H1 (cell line): ENCODE data around the gene NFIX. TPM values are rescaled to one million over a fixed set of nuclear protein-coding genes. Genes with fewer than 3 reads are reported as not detected.

Experiments used
- CTCF ChIA-PET: fragments of 300-600 bp; sonication (Branson Sonifier 250); formaldehyde crosslinking; loops from one replicate; lab custom pipeline; 2021; ENCODE audit not compliant: partially characterized antibody; lab: Charles Lee
- POLR2A ChIA-PET: fragments of 300-600 bp; sonication (Branson Sonifier 250); formaldehyde crosslinking; loops from one replicate; lab custom pipeline; 2021; ENCODE audit warnings: inconsistent platforms; ENCODE audit not compliant: partially characterized antibody; lab: Charles Lee
- DNase-seq, 2 experiments: peaks; one replicate each; pipeline versions ENCODE4 v3.0.0 to v3.0.0-alpha.2; 2010 to 2022; ENCODE audit warnings: low spot score in 2 of 2, low read depth in 1 of 2, mixed read lengths in 1 of 2
- FAIRE-seq: peaks from 2 replicates; lab custom pipeline; 2011; peaks lifted over from hg19 to GRCh38; lab: Jason Lieb, UNC
- H2AFZ ChIP-seq: 2 replicates; pipeline ENCODE4 v1.8.1; 2012; ENCODE audit warnings: low read length, inconsistent platforms
- H2AK5ac ChIP-seq: 2 replicates; pipeline ENCODE4 v1.6.1; 2013; ENCODE audit warnings: low read depth, low read length
- H2BK120ac ChIP-seq: replicated peaks from 2 replicates; pipeline ENCODE3; 2013; ENCODE audit warnings: low read depth, low read length, inconsistent platforms
- H2BK12ac ChIP-seq: 2 replicates; pipeline ENCODE4 v1.6.1; 2013; ENCODE audit warnings: low read depth, low read length
- H2BK15ac ChIP-seq: 2 replicates; pipeline ENCODE4 v1.6.1; 2013; ENCODE audit warnings: low read length
- H2BK20ac ChIP-seq: 2 replicates; pipeline ENCODE4 v1.6.1; 2013; ENCODE audit warnings: low read length
- H2BK5ac ChIP-seq: 2 replicates; pipeline ENCODE4 v1.6.1; 2013; ENCODE audit warnings: low read depth, low read length
- H3K14ac ChIP-seq: 2 replicates; pipeline ENCODE4 v1.6.1; 2013; ENCODE audit warnings: inconsistent platforms; ENCODE audit not compliant: insufficient read length
- H3K18ac ChIP-seq: 2 replicates; pipeline ENCODE4 v1.6.1; 2013; ENCODE audit warnings: low read length; ENCODE audit errors: extremely low read depth
- H3K23ac ChIP-seq: 2 replicates; pipeline ENCODE4 v1.6.1; 2013; ENCODE audit warnings: inconsistent platforms; ENCODE audit not compliant: insufficient read length
- H3K23me2 ChIP-seq: 2 replicates; pipeline ENCODE4 v1.6.1; 2013; ENCODE audit warnings: low read depth, low read length
- H3K27ac ChIP-seq: 2 replicates; pipeline ENCODE4 v1.6.1; 2011; ENCODE audit warnings: low read depth, low read length, inconsistent platforms
- H3K27me3 ChIP-seq, 4 experiments: replicated peaks in 1 of 4; 1 replicate in 1 of 4; 2 replicates in 3 of 4; pipeline versions ENCODE4 v1.6.1 to v1.8.1; 2011 to 2013; ENCODE audit warnings: low read length in 3 of 4, mild to moderate bottlenecking in 3 of 4, inconsistent platforms in 2 of 4, mixed read lengths in 2 of 4, moderate library complexity in 1 of 4; ENCODE audit not compliant: control insufficient read depth in 3 of 4, insufficient read depth in 3 of 4; ENCODE audit errors: extremely low read depth in 1 of 4
- H3K36me3 ChIP-seq, 4 experiments: 2 replicates each; pipeline versions ENCODE4 v1.6.1 to v1.8.1; 2011 to 2013; ENCODE audit warnings: mild to moderate bottlenecking in 4 of 4, low read length in 3 of 4, moderate library complexity in 2 of 4, control low read depth in 1 of 4, inconsistent platforms in 1 of 4; ENCODE audit not compliant: insufficient read depth in 4 of 4, control insufficient read depth in 2 of 4
- H3K4ac ChIP-seq: replicated peaks from 2 replicates; pipeline ENCODE3; 2013; ENCODE audit warnings: low read length, low read depth, mixed read lengths, inconsistent platforms; ENCODE audit not compliant: insufficient read length
- H3K4me1 ChIP-seq, 4 experiments: replicated peaks in 1 of 4; 1 replicate in 1 of 4; 2 replicates in 3 of 4; pipeline versions ENCODE4 v1.6.1 to v1.8.1; 2011 to 2013; ENCODE audit warnings: low read length in 3 of 4, inconsistent platforms in 2 of 4, mixed read lengths in 1 of 4; ENCODE audit not compliant: insufficient read depth in 4 of 4, control insufficient read depth in 3 of 4
- H3K4me2 ChIP-seq, 2 experiments: 2 replicates each; pipeline versions ENCODE4 v1.6.1 to v1.8.1; 2011 to 2013; ENCODE audit warnings: low read depth in 2 of 2, low read length in 2 of 2, control low read depth in 1 of 2, inconsistent platforms in 1 of 2, mild to moderate bottlenecking in 1 of 2; ENCODE audit not compliant: insufficient read depth in 1 of 2
- H3K4me3 ChIP-seq, 4 experiments: fragments of 200-600, 300-600 bp in 1 of 4; sonication (generic), shearing (Covaris generic), sonication (Bioruptor Twin) in 1 of 4; 2 replicates each; pipeline versions ENCODE4 v1.5.1 to v1.8.1; 2011 to 2016; ENCODE audit warnings: low read length in 4 of 4, low read depth in 3 of 4, control low read depth in 2 of 4, inconsistent platforms in 2 of 4, mild to moderate bottlenecking in 2 of 4, mixed read lengths in 1 of 4, moderate library complexity in 1 of 4; ENCODE audit not compliant: insufficient read depth in 2 of 4; ENCODE audit errors: extremely low read depth in 1 of 4
- H3K56ac ChIP-seq: replicated peaks from 2 replicates; pipeline ENCODE3; 2013; ENCODE audit warnings: low read depth, mild to moderate bottlenecking, mixed read lengths, low read length, inconsistent platforms; ENCODE audit not compliant: insufficient read length
- H3K79me1 ChIP-seq: 2 replicates; pipeline ENCODE4 v1.6.1; 2013; ENCODE audit warnings: low read depth, low read length, control low read depth
- H3K79me2 ChIP-seq, 2 experiments: 2 replicates each; pipeline versions ENCODE4 v1.6.1 to v1.8.1; 2012 to 2013; ENCODE audit warnings: low read length in 2 of 2, mild to moderate bottlenecking in 2 of 2, inconsistent platforms in 1 of 2; ENCODE audit not compliant: insufficient read depth in 2 of 2, control insufficient read depth in 1 of 2
- H3K9ac ChIP-seq, 4 experiments: replicated peaks in 1 of 4; 1 replicate in 1 of 4; 2 replicates in 3 of 4; pipeline versions ENCODE4 v1.6.1 to v1.8.1; 2011 to 2013; ENCODE audit warnings: low read depth in 3 of 4, low read length in 3 of 4, control low read depth in 2 of 4, mild to moderate bottlenecking in 2 of 4, moderate library complexity in 2 of 4, inconsistent platforms in 1 of 4; ENCODE audit errors: extremely low read depth in 1 of 4
- H3K9me3 ChIP-seq, 2 experiments: 2 replicates each; pipeline versions ENCODE4 v1.6.1 to v1.8.1; 2012 to 2013; ENCODE audit warnings: mild to moderate bottlenecking in 2 of 2, moderate library complexity in 2 of 2, control low read depth in 1 of 2, inconsistent platforms in 1 of 2, low read depth in 1 of 2, low read length in 1 of 2, mixed read lengths in 1 of 2; ENCODE audit not compliant: insufficient read depth in 2 of 2
- H4K20me1 ChIP-seq, 2 experiments: replicated peaks in 1 of 2; 2 replicates each; pipeline versions ENCODE3 to v1.8.1; 2011 to 2013; ENCODE audit warnings: inconsistent platforms in 2 of 2, low read length in 2 of 2, mild to moderate bottlenecking in 1 of 2; ENCODE audit not compliant: insufficient read depth in 2 of 2, control insufficient read depth in 1 of 2
- H4K5ac ChIP-seq: 2 replicates; pipeline ENCODE4 v1.6.1; 2013; ENCODE audit warnings: low read length, low read depth, mixed read lengths, inconsistent platforms; ENCODE audit not compliant: insufficient read length
- H4K8ac ChIP-seq: 2 replicates; pipeline ENCODE4 v1.8.0; 2013; ENCODE audit warnings: mild to moderate bottlenecking, moderate library complexity, low read length, inconsistent platforms; ENCODE audit not compliant: insufficient read depth; ENCODE audit errors: extremely low read depth
- H4K91ac ChIP-seq: replicated peaks from 2 replicates; pipeline ENCODE3; 2013; ENCODE audit warnings: low read length, mixed read lengths, inconsistent platforms; ENCODE audit not compliant: insufficient read length
- ATF2 ChIP-seq: IDR thresholded peaks from 2 replicates; pipeline ENCODE4 v1.6.1; 2012; ENCODE audit warnings: low read length, inconsistent platforms
- CEBPB ChIP-seq: IDR thresholded peaks from 2 replicates; pipeline ENCODE4 v1.6.1; 2012; ENCODE audit warnings: low read depth, low read length
- CHD1 ChIP-seq: IDR thresholded peaks from 2 replicates; pipeline ENCODE4 v1.6.1; 2012; ENCODE audit warnings: low read depth, low read length, improper control_type of control experiment
- GTF2F1 ChIP-seq: IDR thresholded peaks from 2 replicates; pipeline ENCODE4 v1.6.1; 2012; ENCODE audit warnings: low read depth, low read length, improper control_type of control experiment, borderline replicate concordance
- MAX ChIP-seq: IDR thresholded peaks from 2 replicates; pipeline ENCODE4 v1.6.1; 2012; ENCODE audit warnings: inconsistent platforms
- SIX5 ChIP-seq: IDR thresholded peaks from 2 replicates; pipeline ENCODE4 v1.6.1; 2011; ENCODE audit warnings: mild to moderate bottlenecking, low read depth, low read length
- TAF7 ChIP-seq: optimal IDR thresholded peaks from 2 replicates; pipeline ENCODE3; 2011; ENCODE audit warnings: low read depth, mild to moderate bottlenecking, inconsistent platforms, low read length, moderate library complexity, borderline replicate concordance
- WGBS, 2 experiments: shearing (Covaris generic) in 1 of 2; methylation state at CpG; one replicate each; pipeline versions ENCODE4 v1.1.6 to v1.1.7; 2013 to 2015; ENCODE audit warnings: low lambda C conversion rate in 2 of 2, mixed read lengths in 2 of 2, inconsistent platforms in 1 of 2, low coverage in 1 of 2, missing lambda C conversion rate in 1 of 2; ENCODE audit not compliant: insufficient replicate concordance in 2 of 2, insufficient coverage in 1 of 2, insufficient read length in 1 of 2; ENCODE audit errors: extremely low coverage in 1 of 2, missing lambda C conversion rate in 1 of 2; 5-methylcytosine and 5-hydroxymethylcytosine counted together
- polyA plus RNA-seq, 7 experiments: library from polyadenylated mRNA; depleted of rRNA in 3 of 7; stranded (reverse) in 5 of 7; unstranded in 2 of 7; fragments of >200 nt in 5 of 7; fragments of 200-250 nt in 2 of 7; gene quantifications; 1 replicate in 5 of 7; 2 replicates in 1 of 7; 4 replicates in 1 of 7; pipeline versions ENCODE4 v1.2.1 to v1.2.3, GENCODE V29; 2011 to 2013; ENCODE audit warnings: missing spikeins in 2 of 7, mixed read lengths in 2 of 7
- total RNA-seq: library from RNA; stranded (reverse); fragmentation: NEBNext Ultra II Directional; extraction: Animal tissue kit (Norgen Biotek cat#: 25700); gene quantifications from 2 replicates; pipeline ENCODE4 v1.2.1, GENCODE V29; 2021

The NFIX gene
- total and polyA plus RNA-seq, 2 of the 8 experiments (the other 6 are each of a cell fraction or from before 2014, with no cell fraction given), result 0.03 to 0.20 TPM

- H2AFZ ChIP-seq, result no peak within 1 kb of the TSS
- ChIA-PET CTCF (interaction anchor here (1.1 to 7.6 kb wide), 4 partner anchors 11 to 125 kb away, joined by 3 to 154 read pairs (median 12); no protein-coding TSS in a partner anchor), POLR2A (interaction anchor here (0.7 kb wide), 1 partner anchor 70 kb away, joined by 3 read pairs; no protein-coding TSS in a partner anchor)
- no peak within 1 kb of the TSS; the same call in 1 of the 2 replicates for H3K18ac ChIP-seq
- H3K79me1 ChIP-seq, result no peaks in the 10 kb centered on the region
- 0 out of 2 replicates have a peak within 1 kb of the TSS, but pooled peaks have one; percentile 39 for H2AK5ac ChIP-seq
- no peaks in the 10 kb centered on the region for H3K36me3 ChIP-seq
- peak within 1 kb of the TSS; percentile 52 for H2BK5ac ChIP-seq
- H2BK15ac ChIP-seq, result no peak within 1 kb of the TSS
- no peak within 1 kb of the TSS for H3K23ac ChIP-seq
- H2BK12ac ChIP-seq, result peak within 1 kb of the TSS; percentile 33; the same call in 1 of the 2 replicates
- H4K8ac ChIP-seq, result no peak within 1 kb of the TSS
- no peaks in the 10 kb centered on the region for H3K23me2 ChIP-seq
- H3K4me2 ChIP-seq, result no peak within 1 kb of the TSS
- no peak within 1 kb of the TSS for H4K5ac ChIP-seq
- H3K9ac ChIP-seq, result no peak within 1 kb of the TSS
- H3K4ac ChIP-seq, result no peak within 1 kb of the TSS
- H3K4me3 ChIP-seq, result no peak within 1 kb of the TSS
- no peak within 1 kb of the TSS for H4K91ac ChIP-seq
- no peak within 1 kb of the TSS for H3K56ac ChIP-seq
- H2BK120ac ChIP-seq, result no peak within 1 kb of the TSS
- H4K20me1 ChIP-seq, result no peaks in the 10 kb centered on the region
- H3K27me3 ChIP-seq, result no peaks in the 10 kb centered on the region
- DNase-seq, result no peak
- no peak for FAIRE-seq
- H2BK20ac ChIP-seq, result 0 out of 2 replicates have a peak within 1 kb of the TSS, but pooled peaks have one; percentile 48
- H3K9me3 ChIP-seq, result no peaks in the 10 kb centered on the region
- no peak within 1 kb of the TSS for H3K14ac ChIP-seq
- H3K79me2 ChIP-seq, result no peaks in the 10 kb centered on the region
- no peak within 1 kb of the TSS for H3K27ac ChIP-seq
- peaks cover 0 to 6% (median 2%) of the 10 kb centered on the region in 4 experiments; a peak in 2 of 7 replicates for H3K4me1 ChIP-seq
- 85% methylated on average over 14 of the region's 14 CpGs; no CpG with 5 or more reads in 1 of the 2 experiments for WGBS, 2 experiments
- no peak for TF ChIP-seq SIX5
- TF ChIP-seq CEBPB, result no peak
- no peak for TF ChIP-seq GTF2F1
- no peak for TF ChIP-seq MAX
- no peak for TF ChIP-seq ATF2
- no peak for TF ChIP-seq TAF7
- no peak for TF ChIP-seq CHD1
Measured at GRCh38 chr19:12969292-12969988, 25.8 kb upstream of the NFIX start, which contains the start of gene DAND5. Gene DAND5 (plus strand): TSS chr19:12969576. CDS start chr19:12969661, 85 bp downstream.
